GM12891 (cell line): Measurements from ENCODE around the gene LRRC8B.

Experiments used
- POLR2A ChIP-seq: IDR thresholded peaks from 2 replicates; pipeline ENCODE4 v1.6.1; 2011; ENCODE audit warnings: low read depth, low read length, control low read depth
- POLR2AphosphoS5 ChIP-seq: IDR thresholded peaks from 2 replicates; pipeline ENCODE4 v1.6.1; 2011; ENCODE audit warnings: low read depth, low read length, control low read depth
- POU2F2 ChIP-seq: IDR thresholded peaks from 2 replicates; pipeline ENCODE4 v1.6.1; 2011; ENCODE audit warnings: low read depth, mild to moderate bottlenecking, control low read depth, low read length, moderate library complexity
- SPI1 ChIP-seq: IDR thresholded peaks from 2 replicates; pipeline ENCODE4 v1.6.1; 2011; ENCODE audit warnings: low read depth, low read length, control low read depth
- TAF1 ChIP-seq: IDR thresholded peaks from 2 replicates; pipeline ENCODE4 v1.6.1; 2011; ENCODE audit warnings: low read depth, low read length, control low read depth

DNA sequence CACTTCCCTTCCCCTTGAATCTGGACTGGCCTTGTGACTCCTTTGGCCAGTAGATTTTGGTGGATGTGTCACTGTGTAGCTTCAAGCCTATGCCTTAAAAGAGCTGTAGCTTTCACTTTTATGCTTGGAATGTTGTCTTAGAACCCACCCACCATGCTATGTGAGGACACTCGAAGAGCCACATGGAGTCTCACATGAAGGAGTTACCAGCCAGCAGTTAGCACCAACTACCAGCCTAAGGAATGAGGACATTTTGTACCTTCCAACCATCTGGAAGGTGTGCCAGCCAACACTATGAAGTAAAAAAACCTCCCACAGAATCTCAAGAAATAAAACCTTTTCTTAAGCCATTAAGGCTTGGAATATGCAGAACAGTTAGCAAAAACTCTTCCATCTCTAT, 50.6 kb downstream of the LRRC8B start:
- no peak for TF ChIP-seq POLR2A
- TF ChIP-seq POLR2AphosphoS5 = no peak
- no peak for TF ChIP-seq SPI1
- no peak for TF ChIP-seq TAF1
- TF ChIP-seq POU2F2 = no peak
